ENCODE results near the gene STAB2.
"Not testable (repeated sequence)": the region's sequence is repeated elsewhere in the genome, so short reads cannot be mapped to it uniquely, and the experiment has no call there.

The STAB2 gene

DNA sequence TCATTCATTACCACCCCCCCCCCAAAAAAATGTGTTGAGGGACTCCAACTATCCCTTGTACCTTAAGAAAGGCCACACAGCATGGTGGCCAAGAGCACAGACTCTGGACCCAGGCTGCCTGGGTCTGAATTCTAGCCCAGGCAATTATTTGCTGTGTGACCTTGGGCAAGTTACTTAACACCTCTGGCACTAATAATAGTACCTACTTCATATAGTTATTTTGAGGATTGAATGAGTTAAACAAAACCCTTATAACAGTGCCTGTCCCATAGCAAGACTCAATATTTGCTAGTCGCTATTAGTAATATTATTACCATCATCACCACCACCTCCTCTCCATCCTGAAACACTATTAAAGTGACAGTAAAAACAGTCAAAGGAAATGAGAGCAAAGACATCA, 216.8 kb downstream of the STAB2 start:
- DNase-seq (ENCODE audit: low read depth in 3 of 3, low spot score in 1 of 3) = no peak

DNA sequence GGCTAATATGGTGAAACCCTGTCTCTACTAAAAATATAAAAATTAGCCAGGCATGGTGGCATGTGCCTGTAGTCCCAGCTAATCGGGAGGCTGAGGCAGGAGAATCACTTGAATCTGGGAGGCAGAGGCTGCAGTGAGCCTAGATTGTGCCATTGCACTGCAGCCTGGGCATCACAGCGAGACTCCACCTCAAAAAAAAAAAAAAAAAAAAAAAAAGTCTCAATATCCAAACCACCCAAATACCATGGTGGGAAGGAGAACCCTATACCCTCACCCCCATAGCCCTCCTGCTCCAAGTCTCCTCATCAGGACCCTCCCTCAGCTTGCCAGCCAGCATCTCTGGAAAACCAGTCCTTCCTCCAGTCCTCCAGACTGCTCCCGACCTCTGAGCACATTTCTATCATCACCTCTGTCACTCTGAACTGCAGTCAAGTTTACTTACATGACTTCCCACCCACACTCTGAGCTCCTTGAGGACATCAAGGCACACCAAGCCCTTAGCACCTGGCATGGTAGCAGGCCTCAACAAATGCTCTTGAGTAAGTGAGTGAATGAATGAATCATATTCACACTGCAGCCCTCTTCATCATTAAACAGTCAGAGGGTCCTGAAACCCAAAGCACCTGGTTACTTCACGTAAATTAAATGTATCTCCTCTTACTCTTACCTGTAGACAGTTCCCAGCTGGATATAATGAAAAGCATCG, 218.7 kb downstream of the STAB2 start:
- DNase-seq (ENCODE audit: low read depth in 3 of 3, low spot score in 1 of 3) = no peak

- DNase-seq (ENCODE audit: low read depth in 3 of 3, low spot score in 1 of 3) = no peak
Observed at GRCh38 chr12:103806803-103807202, 219.7 kb downstream of the STAB2 start.

GRCh38 chr12:103807561-103808238, 220.6 kb downstream of the STAB2 start:
- DNase-seq (ENCODE audit: low read depth in 3 of 3, low spot score in 1 of 3) = no peak

DNA sequence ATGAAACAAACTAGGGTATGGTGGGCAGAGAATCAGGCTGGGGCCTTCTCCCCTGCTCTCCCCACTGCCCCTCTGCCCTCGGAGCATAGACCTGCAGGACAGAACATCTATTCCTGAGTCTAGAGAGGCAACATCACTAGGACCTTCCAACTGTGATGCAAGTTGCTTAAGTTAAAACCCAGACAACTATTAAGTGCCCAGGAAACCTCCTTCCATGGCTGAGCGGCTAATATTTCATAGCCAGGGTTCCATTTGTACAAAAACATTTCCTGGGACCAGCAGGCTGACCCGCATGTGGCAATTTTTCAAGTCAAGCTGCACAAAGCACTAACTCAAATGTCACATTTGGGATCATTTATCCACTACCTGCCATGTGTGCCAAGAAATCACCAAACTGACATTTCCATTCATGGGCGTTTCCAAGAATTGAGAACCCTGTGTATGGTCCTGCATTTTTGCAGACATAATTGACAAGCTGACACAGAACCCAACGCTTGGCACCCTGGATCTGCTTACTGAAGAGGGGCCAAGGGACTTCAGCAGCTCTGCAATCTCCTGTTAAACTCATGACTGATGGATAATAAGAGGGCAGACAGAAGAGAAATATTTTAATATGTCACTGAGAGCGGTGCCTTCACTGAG, 221.3 kb downstream of the STAB2 start:
- DNase-seq (ENCODE audit: low read depth in 3 of 3, low spot score in 1 of 3) = no peak

DNA sequence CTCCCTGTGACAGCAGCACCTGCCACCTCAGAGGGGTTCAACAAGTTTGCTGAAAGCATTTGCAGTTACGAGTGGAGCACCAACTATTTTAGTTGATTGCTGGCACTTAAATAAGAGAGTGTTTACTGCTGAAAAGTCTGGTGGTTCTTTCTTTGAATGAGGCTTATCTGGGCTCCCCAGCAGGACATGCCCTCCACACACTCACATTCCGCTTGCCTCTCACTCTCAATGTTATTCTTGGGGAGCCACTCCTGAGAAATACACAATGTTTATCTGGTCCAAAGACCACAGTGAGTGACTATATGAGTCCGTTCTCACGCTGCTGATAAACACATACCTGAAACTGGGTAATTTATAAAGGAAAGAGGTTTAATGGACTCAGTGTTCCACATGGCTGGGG, 222.1 kb downstream of the STAB2 start:
- DNase-seq (ENCODE audit: low read depth in 3 of 3, low spot score in 1 of 3) = no peak

DNA sequence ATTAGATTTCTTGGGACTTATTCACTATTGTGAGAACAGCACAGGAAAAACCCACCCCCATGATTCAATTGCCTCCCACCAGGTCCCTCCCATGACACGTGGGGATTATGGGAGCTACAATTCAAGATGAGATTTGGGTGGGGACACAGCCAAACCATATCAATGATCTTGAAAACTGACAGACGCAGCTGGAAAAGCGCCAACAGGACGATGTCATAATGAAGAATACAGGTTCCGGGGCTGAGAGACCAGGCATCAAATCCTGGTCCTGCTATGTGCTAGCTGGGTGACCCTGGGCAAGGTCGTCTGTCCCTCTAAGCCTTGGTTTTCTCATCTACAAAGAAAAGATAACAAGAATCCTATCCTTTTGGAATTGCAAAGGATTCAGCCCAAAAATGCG, 222.6 kb downstream of the STAB2 start:
- not testable (repeated sequence) for DNase-seq (ENCODE audit: low read depth in 3 of 3, low spot score in 1 of 3)

- DNase-seq (ENCODE audit: low read depth in 3 of 3, low spot score in 1 of 3) = no peak
Observed at GRCh38 chr12:103810111-103810510, 223.0 kb downstream of the STAB2 start.

DNA sequence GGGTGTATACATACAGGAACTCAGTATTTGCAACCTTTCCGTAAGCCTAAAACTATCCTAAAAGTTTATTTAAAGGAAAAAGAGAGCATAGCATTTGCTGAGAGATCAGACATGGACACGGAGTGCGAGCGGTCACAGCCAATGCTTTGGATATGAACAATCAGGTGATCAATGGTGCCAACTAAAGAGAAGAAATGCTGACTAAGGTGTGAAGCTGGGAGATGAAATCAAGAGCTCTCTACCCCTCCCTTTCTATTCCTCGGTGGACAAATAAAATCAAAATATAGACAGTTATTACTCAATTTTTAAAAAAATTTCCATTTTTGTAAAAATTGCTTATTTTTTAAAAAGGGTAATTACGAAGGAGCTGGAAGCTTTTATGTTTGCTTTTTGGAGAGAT, 224.7 kb downstream of the STAB2 start:
- no peak for DNase-seq (ENCODE audit: low read depth in 3 of 3, low spot score in 1 of 3)

GRCh38 chr12:103812789-103813188, 225.7 kb downstream of the STAB2 start:
- no peak for DNase-seq (ENCODE audit: low read depth in 3 of 3, low spot score in 1 of 3)

DNA sequence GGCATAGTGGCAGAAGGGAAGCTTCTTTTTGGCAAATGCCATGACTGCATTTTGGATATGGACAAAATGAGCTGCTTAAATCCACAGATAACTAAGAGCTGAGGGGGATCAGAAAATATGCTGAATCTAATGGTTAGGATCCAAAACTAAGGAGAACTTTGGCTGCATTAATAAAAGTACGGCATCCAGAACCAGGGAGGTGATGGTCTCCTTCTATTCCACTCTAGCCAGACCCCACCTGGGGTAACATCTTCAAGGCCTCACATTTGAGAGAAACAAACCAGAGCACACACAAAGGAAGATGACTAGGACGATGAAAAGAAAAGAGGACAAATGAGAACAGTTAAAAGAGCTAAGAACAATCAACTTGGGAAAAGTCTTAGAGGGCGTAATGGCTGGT, 226.4 kb downstream of the STAB2 start:
- no peak for DNase-seq (ENCODE audit: low read depth in 3 of 3, low spot score in 1 of 3)

DNA sequence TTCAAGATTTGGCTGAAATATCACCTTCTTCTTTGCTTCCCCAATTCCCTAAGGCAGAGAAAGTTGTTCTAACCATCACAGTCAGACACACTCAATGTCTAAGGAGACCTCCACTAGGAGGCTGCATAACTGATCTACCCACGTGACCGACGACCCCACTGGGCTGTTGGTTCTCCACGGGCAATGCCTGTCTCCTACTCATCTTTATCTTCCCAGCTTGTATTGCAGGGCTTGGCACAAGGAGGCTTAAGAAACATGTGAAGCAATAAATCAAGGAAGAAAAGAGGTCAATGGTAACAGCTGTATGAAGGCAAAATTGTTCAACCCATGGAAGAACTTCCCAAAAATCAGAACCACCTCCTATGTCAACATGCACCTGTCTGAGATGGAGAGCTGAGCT, 226.9 kb downstream of the STAB2 start:
- no peak for DNase-seq (ENCODE audit: low read depth in 3 of 3, low spot score in 1 of 3)

DNA sequence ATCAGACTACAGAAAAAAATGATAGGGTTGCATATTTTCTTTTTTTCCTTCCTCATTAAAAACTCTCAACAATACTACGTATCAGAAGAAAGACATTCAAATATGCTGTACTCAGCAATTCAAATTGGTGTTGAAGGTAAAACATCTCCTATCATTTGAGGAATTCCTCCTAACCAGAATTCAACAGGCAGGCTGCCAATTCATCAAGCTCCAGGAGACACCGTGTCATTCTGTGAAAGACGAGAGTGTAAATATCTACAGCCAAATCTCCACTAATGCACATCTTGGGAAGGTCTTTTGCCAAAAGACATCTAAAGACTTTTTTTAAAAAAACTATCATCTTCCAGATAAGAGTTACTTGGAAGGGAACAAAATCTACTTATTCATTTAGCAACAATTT, 227.4 kb downstream of the STAB2 start:
- DNase-seq (ENCODE audit: low read depth in 3 of 3, low spot score in 1 of 3) = no peak
